K562 (cell line): Measurements from ENCODE around the gene SYNGR3. TPM values are rescaled to one million over a fixed set of nuclear protein-coding genes. Genes with fewer than 3 reads are reported as not detected.

Experiments
- BACH1 ChIP-seq: fragments of 200-800 bp; sonication (Bioruptor generic); IDR thresholded peaks from 2 replicates; pipeline ENCODE4 v1.6.1; 2016; ENCODE audit warnings: missing genetic modification characterization, missing compliant biosample characterization
- BCL6 ChIP-seq: fragments of 250-450 bp; sonication (Bioruptor Pico); IDR thresholded peaks from 2 replicates; pipeline ENCODE4 v1.4.0; 2020
- BRCA1 ChIP-seq, 2 experiments: fragments of 450-650 bp in 1 of 2; sonication (generic) in 1 of 2; formaldehyde crosslinking in 1 of 2; IDR thresholded peaks; 2 replicates each; pipeline versions ENCODE4 v1.5.0 to v1.6.1; 2017 to 2020; ENCODE audit warnings: mild to moderate bottlenecking in 1 of 2, missing genetic modification reagents in 1 of 2
- C11orf30 ChIP-seq: fragments of 450-650 bp; IDR thresholded peaks from 2 replicates; pipeline ENCODE4 v1.6.1; 2016; ENCODE audit warnings: low read depth, mild to moderate bottlenecking
- CCAR2 ChIP-seq: fragments of 200-400 bp; formaldehyde crosslinking; IDR thresholded peaks from 2 replicates; pipeline ENCODE4 v1.6.1; 2017; ENCODE audit warnings: mild to moderate bottlenecking, low read depth, low read length
- ELK1 ChIP-seq: sonication (generic); formaldehyde crosslinking; IDR thresholded peaks from 2 replicates; pipeline ENCODE4 v1.8.1; 2022; ENCODE audit warnings: missing genetic modification reagents
- GABPB2 ChIP-seq: fragments of 250-450 bp; sonication (Bioruptor Pico); conservative IDR thresholded peaks from 2 replicates; pipeline ENCODE4 v1.5.1; 2021; ENCODE audit warnings: mild to moderate bottlenecking
- HDAC8 ChIP-seq: fragments of 450-650 bp; IDR thresholded peaks from 2 replicates; pipeline ENCODE4 v1.6.1; 2016; ENCODE audit warnings: mild to moderate bottlenecking, missing genetic modification characterization, moderate library complexity, missing compliant biosample characterization
- HNRNPUL1 ChIP-seq: fragments of 200-400 bp; formaldehyde crosslinking; IDR thresholded peaks from 2 replicates; pipeline ENCODE4 v1.6.1; 2017; ENCODE audit warnings: low read length
- ILF3 ChIP-seq: fragments of 450-650 bp; IDR thresholded peaks from 2 replicates; pipeline ENCODE4 v1.6.1; 2018; ENCODE audit warnings: antibody characterized with exemption, mild to moderate bottlenecking, moderate library complexity, borderline replicate concordance
- IRF1 ChIP-seq: sonication (generic); formaldehyde crosslinking; IDR thresholded peaks from 2 replicates; pipeline ENCODE4 v1.8.0; 2022; ENCODE audit warnings: missing genetic modification reagents, mild to moderate bottlenecking, borderline replicate concordance
- KLF16 ChIP-seq: IDR thresholded peaks from 2 replicates; pipeline ENCODE4 v1.6.1; 2016; ENCODE audit warnings: antibody characterized with exemption
- MAFK ChIP-seq: IDR thresholded peaks from 2 replicates; pipeline ENCODE4 v1.6.1; 2011; ENCODE audit warnings: low read length, improper control_type of control experiment
- MED1 ChIP-seq: sonication (generic); formaldehyde crosslinking; IDR thresholded peaks from 2 replicates; pipeline ENCODE4 v1.8.1; 2023; ENCODE audit warnings: missing genetic modification reagents, borderline replicate concordance
- MTF1 ChIP-seq: fragments of 250-450 bp; sonication (Bioruptor Pico); IDR thresholded peaks from 2 replicates; pipeline ENCODE4 v1.9.0; 2021; ENCODE audit warnings: moderate library complexity, mild to moderate bottlenecking, inconsistent platforms, borderline replicate concordance
- NFRKB ChIP-seq: fragments of 450-650 bp; IDR thresholded peaks from 2 replicates; pipeline ENCODE4 v1.6.1; 2016; ENCODE audit warnings: low read depth
- SAFB2 ChIP-seq: fragments of 200-400 bp; formaldehyde crosslinking; IDR thresholded peaks from 2 replicates; pipeline ENCODE4 v1.6.1; 2018; ENCODE audit warnings: borderline replicate concordance, low read length, low read depth, moderate library complexity; ENCODE audit not compliant: severe bottlenecking
- SMAD1 ChIP-seq: fragments of 150-350 bp; IDR thresholded peaks from 2 replicates; pipeline ENCODE4 v1.6.1; 2014; ENCODE audit warnings: low read length, low read depth; ENCODE audit not compliant: partially characterized antibody
- SMARCA5 ChIP-seq: fragments of 450-650 bp; IDR thresholded peaks from 2 replicates; pipeline ENCODE4 v1.6.1; 2016
- SMARCB1 ChIP-seq: IDR thresholded peaks from 2 replicates; pipeline ENCODE4 v1.6.1; 2011; ENCODE audit warnings: improper control_type of control experiment, low read depth; ENCODE audit not compliant: insufficient read length
- ZNF316 ChIP-seq: fragments of 450-650 bp; IDR thresholded peaks from 2 replicates; pipeline ENCODE4 v1.6.1; 2016
- ZNF518B ChIP-seq: fragments of 250-450 bp; sonication (Bioruptor Pico); IDR thresholded peaks from 2 replicates; pipeline ENCODE4 v1.5.0; 2021; ENCODE audit warnings: mild to moderate bottlenecking, moderate library complexity
- polyA plus RNA-seq, 8 experiments: library from polyadenylated mRNA; depleted of rRNA in 4 of 8; stranded (reverse) in 5 of 8; unstranded in 3 of 8; fragments of >200 nt; fragmentation: Nextera tagmentation in 2 of 8; fragmentation: Illumina TruSeq in 1 of 8; extraction: Ambion mirVana in 2 of 8; extraction: Trizol in 1 of 8; gene quantifications; 2 replicates each; pipeline versions ENCODE4 v1.2.1 to v1.2.3, GENCODE V29; 2011 to 2014; ENCODE audit warnings: inconsistent platforms in 1 of 8, missing spikeins in 1 of 8
- total RNA-seq, 7 experiments: library from RNA; depleted of rRNA in 6 of 7; stranded (reverse); fragments of >200 nt in 6 of 7; fragmentation: Illumina TruSeq in 2 of 7; extraction: Trizol in 2 of 7; gene quantifications; 2 replicates each; pipeline versions ENCODE4 v1.2.1 to v1.2.3, GENCODE V29; 2011 to 2021; ENCODE audit warnings: low replicate concordance in 1 of 7

SYNGR3 gene
- total and polyA plus RNA-seq, 9 of the 15 experiments (the other 6 are each of a cell fraction or from before 2014, with no cell fraction given) = 3.7 to 69.2 (median 36.3) TPM

- peak; percentile 30; the same call in 1 of the 2 replicates for TF ChIP-seq MAFK
- no peak for TF ChIP-seq HDAC8 (tag)
- no peak for TF ChIP-seq ZNF518B
- TF ChIP-seq SMARCB1 = no peak
- no peak for TF ChIP-seq ELK1 (CRISPR knock-in tag)
- TF ChIP-seq MED1 (CRISPR knock-in tag) = no peak
- TF ChIP-seq BRCA1 (IDR thresholded peaks at IDR 0.05) = no peak
- TF ChIP-seq BRCA1 (CRISPR knock-in tag; IDR thresholded peaks at IDR 0.05) = no peak
- no peak for TF ChIP-seq CCAR2
- no peak for TF ChIP-seq HNRNPUL1
- no peak for TF ChIP-seq GABPB2
- no peak for TF ChIP-seq NFRKB
- TF ChIP-seq MTF1 (CRISPR knock-in tag) = no peak
- no peak for TF ChIP-seq SMARCA5
- no peak for TF ChIP-seq BACH1 (tag)
- no peak for TF ChIP-seq SMAD1
- TF ChIP-seq ILF3 = no peak
- TF ChIP-seq SAFB2 = no peak
- peak; percentile 82 for TF ChIP-seq ZNF316
- peak; percentile 74; the same call in 1 of the 2 replicates for TF ChIP-seq C11orf30
- TF ChIP-seq IRF1 (CRISPR knock-in tag) = no peak
- TF ChIP-seq BCL6 (CRISPR knock-in tag) = no peak
- TF ChIP-seq KLF16 = no peak
Observed at GRCh38 chr16:2032285-2033056, 42.7 kb downstream of the SYNGR3 start (continued).
